Uterus (tissue), 2 donors: ENCODE data around the gene DNM2.

Source experiments
- POLR2A ChIP-seq, 2 donors: fragments of 450-650 bp; IDR thresholded peaks; one replicate each; pipeline ENCODE4 v1.6.1; 2016; ENCODE audit warnings: antibody characterized with exemption in 2 of 2, mild to moderate bottlenecking in 1 of 2, moderate library complexity in 1 of 2
- TF ChIP-seq, protein P1 (sequence below), 4 experiments: fragments of 200-600 bp in 2 of 4; fragments of 450-650 bp in 2 of 4; sonication (generic) in 2 of 4; IDR thresholded peaks; one replicate each; pipeline ENCODE4 v1.5.1; 2016 to 2019; ENCODE audit warnings: antibody characterized with exemption in 4 of 4, mild to moderate bottlenecking in 2 of 4, moderate library complexity in 1 of 4

DNA sequence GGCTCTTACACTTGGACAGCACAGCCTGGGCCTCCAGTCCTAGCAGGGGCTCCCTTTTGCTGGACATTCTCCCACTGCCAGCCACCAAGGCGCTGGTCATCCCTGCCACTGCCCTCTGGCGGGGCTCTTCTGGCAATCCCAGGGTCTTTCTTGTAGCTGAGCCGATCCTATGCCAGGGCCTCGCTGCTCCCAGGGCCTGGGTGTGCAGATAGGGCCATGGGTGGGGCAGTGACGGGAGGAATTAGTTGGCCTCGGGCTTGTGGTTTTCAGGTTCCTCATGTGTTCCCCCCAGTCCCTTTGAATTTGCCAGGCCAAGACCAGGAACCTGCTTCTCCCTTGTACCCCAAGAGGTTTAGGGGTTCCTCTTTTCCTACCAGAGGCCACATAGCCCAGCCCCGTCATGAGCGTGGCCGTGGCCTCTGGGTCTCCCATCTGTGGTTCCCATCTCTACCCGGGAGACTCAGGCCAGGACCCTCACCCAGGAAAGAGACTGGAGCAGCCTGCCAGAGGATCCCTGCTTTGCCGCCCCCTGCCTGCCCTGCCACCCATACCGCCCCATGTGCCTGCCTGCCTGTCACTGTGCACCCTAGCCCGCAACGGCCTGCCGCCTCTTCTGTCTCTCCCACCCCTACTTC is 91.9 kb downstream of the DNM2 start:
- TF ChIP-seq, protein P1, sequence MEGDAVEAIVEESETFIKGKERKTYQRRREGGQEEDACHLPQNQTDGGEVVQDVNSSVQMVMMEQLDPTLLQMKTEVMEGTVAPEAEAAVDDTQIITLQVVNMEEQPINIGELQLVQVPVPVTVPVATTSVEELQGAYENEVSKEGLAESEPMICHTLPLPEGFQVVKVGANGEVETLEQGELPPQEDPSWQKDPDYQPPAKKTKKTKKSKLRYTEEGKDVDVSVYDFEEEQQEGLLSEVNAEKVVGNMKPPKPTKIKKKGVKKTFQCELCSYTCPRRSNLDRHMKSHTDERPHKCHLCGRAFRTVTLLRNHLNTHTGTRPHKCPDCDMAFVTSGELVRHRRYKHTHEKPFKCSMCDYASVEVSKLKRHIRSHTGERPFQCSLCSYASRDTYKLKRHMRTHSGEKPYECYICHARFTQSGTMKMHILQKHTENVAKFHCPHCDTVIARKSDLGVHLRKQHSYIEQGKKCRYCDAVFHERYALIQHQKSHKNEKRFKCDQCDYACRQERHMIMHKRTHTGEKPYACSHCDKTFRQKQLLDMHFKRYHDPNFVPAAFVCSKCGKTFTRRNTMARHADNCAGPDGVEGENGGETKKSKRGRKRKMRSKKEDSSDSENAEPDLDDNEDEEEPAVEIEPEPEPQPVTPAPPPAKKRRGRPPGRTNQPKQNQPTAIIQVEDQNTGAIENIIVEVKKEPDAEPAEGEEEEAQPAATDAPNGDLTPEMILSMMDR (IDR thresholded peaks at IDR 0.05) = no peak
- TF ChIP-seq POLR2A (IDR thresholded peaks at IDR 0.05) = no peak
